CD4-positive, alpha-beta T cell treated with Interleukin-6 at 100 ng/mL for 8 hours (primary cell): ENCODE measurements around the gene KCNAB1.

Experiments used
- DNase-seq: peaks from one replicate; pipeline ENCODE4 v3.0.0-alpha.2; 2020; ENCODE audit warnings: mixed read lengths, low spot score

The KCNAB1 gene

GRCh38 chr3:156317462-156318074 is 197.2 kb downstream of the KCNAB1 start:
- DNase-seq, result no peak

DNA sequence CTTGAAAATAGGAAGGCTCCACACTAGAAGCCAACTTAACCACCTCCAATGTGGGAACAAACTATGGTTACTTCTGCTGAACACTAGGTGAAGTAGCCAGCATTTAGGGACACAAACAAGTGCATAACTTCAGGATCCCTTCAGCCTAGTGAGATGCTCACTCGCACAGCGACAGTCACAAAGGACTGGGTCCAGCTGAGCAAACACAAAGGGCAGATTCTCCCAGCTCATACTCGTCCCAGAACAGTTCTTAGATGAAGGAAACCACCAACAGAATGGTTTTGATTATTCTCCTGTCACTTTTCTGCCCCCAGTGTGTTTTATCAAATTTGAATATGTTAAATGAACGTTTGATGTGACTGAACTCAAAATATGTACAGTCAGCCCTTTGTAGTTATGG is 201.6 kb downstream of the KCNAB1 start:
- no peak for DNase-seq

DNA sequence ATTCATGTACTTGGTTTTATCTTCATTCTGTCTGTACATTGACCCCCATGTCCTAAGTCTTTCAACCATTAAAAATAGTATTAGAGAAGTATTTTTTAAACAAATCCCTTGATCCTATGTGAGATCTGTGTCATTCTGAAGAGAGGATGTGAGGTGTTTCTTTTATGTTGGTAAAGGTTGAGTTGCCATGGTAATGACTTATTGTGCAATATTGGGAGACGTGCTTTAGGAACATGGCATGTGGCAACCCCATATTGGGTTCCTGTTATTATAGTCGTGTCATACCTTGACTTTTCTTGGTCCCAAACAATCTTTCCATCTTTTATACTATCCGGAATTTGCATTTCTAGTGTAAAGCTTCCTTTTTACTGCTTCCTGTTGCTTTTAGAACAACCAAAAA is 203.1 kb downstream of the KCNAB1 start:
- DNase-seq, result no peak

- DNase-seq, result no peak
These were observed 210.0 kb downstream of the KCNAB1 start for GRCh38 chr3:156330415-156330814.

DNA sequence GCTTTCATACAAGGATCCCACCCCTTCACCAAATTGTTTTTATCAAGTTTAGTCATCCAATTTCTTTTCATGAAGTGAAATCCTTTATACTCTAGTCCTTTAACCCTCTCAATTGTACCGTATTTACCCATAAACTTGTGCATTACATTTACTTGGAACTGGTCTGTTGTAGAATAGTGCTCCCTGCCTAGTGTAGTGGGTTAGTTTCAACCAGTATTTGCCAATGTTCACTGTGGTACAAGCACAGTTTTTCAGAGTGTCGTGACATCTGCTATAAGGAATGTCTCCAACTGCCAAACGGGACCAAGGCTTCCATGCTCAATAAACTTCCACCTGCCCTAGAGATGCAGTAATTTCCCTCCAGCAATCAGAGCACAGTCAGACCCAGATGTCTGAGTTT is 211.9 kb downstream of the KCNAB1 start:
- no peak for DNase-seq

GRCh38 chr3:156334841-156335545 is 214.6 kb downstream of the KCNAB1 start:
- DNase-seq, result no peak

DNA sequence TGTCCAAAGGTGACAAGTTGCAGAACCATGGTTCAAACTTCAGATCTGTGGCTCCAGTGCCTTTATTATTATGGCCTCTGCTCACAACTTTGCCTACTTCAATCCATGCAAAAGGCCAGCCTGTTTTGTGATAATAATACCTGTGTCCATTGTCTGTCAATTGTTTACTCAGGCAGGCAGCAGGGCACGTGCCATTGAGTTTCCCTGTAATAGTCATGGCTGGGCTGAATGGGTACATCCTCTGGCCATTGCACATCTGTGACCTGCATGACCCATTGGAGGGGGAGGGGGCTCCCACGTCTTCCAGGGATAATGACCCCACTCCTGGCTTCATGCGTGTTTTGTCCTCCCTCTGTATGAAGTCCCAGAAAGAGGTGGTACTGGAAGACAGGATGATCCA is 219.1 kb downstream of the KCNAB1 start:
- DNase-seq, result no peak

GRCh38 chr3:156341332-156341731 is 221.0 kb downstream of the KCNAB1 start:
- no peak for DNase-seq

DNA sequence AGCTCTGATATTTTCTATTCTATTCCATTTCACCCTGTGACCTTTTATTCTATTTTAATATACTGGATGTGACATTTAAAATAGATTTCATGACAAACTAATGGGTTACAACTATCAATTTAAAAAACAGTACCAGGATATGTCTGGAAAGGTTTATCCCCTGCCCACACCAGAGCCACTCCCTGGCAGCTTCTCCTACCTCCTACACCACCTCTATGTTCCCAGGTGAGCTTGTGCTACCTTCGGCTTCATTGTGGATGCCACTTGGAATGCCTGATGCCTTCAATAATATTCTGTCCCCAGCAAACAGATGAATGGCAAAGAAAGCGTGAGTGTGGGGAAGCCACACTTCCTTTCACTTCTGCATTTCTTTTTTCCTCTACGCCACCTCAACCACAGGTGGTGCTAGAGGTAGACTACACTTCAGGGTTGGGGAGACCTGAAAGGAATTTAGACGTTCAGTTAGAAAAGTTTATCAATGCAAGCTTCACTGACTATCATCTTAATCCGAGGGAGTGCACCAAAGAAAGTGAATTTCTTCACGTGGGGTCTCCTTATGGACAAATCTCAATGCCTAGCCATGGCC is 221.5 kb downstream of the KCNAB1 start:
- DNase-seq, result no peak

- no peak for DNase-seq
These were observed 223.8 kb downstream of the KCNAB1 start for GRCh38 chr3:156344215-156344614.

DNA sequence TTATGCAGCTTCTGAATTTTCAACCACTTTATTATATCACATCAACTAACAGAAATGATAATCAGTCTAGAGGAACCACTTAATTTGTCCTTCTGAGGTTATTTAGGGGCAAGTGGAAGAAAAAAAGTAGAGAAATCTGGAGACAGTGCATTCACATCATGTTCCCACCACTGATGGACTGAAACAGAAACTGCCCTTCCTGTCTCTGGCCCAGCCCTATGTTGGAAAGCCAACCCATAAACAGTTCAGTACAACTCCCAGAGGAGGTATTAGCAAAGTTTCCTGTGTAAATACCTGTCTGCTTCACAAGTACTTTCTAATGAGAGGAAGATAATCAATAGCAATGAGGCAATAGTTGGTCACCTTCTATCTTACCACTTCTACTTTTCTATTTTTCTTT is 228.7 kb downstream of the KCNAB1 start:
- no peak for DNase-seq

GRCh38 chr3:156349978-156350377 is 229.6 kb downstream of the KCNAB1 start:
- no peak for DNase-seq

DNA sequence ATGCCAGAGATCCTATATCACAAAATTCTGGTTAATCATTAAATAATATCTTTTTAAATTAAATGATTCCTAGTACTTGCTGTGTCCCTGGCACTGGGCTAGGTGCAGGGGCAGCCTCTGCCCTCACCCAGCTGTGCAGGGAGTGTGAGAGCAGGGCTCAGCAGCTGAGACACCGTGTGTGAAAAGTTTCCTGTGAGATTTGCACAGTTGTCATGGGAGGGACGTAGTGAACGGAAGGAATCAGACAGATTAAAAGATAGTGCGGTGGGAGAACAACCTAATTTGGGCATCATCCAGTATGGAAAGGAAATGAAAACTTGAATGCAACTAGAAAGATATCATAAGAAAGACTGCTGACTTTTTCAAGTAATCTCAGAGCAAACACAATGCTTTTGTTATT is 230.4 kb downstream of the KCNAB1 start:
- no peak for DNase-seq

- no peak for DNase-seq
These were observed 231.4 kb downstream of the KCNAB1 start for GRCh38 chr3:156351783-156352182.

DNA sequence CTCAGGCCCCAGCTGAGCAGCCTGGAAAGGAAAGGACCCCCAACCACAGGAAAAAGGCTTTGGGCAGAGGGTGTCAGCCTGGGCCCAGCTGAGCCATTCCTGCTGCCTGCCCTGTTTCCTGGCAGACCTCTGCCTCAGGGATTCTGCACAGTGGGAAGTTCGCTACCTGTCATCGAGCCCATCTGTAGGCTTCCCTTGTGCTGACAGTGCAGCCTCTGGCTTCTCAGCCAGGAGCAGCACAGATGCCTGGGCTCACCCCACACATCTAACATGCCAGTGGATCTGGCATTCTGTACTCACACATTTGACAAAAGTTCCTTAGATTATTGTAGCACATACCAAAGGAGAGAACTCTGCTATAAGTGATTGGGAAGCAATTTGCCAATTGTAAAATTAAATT is 232.3 kb downstream of the KCNAB1 start:
- no peak for DNase-seq

DNA sequence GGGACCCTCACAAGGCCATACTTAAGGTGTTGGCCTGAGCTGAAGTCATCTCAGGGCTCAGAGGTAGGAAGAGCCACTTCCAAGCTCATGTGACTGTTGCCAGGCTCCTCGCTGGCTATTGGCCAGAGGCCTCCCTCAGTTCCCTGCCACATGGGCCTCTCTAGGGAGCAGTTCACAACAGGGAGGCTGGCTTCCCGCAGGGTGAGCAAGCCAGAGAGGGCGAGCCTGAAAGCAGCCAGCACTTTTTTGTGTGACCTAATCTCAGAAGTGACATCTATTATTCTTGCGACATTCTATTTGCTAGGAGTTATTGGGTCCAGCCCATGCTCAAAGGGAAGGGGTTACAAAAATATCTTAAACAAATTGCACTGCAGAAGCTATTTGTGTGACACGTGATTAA is 233.2 kb downstream of the KCNAB1 start:
- no peak for DNase-seq

DNA sequence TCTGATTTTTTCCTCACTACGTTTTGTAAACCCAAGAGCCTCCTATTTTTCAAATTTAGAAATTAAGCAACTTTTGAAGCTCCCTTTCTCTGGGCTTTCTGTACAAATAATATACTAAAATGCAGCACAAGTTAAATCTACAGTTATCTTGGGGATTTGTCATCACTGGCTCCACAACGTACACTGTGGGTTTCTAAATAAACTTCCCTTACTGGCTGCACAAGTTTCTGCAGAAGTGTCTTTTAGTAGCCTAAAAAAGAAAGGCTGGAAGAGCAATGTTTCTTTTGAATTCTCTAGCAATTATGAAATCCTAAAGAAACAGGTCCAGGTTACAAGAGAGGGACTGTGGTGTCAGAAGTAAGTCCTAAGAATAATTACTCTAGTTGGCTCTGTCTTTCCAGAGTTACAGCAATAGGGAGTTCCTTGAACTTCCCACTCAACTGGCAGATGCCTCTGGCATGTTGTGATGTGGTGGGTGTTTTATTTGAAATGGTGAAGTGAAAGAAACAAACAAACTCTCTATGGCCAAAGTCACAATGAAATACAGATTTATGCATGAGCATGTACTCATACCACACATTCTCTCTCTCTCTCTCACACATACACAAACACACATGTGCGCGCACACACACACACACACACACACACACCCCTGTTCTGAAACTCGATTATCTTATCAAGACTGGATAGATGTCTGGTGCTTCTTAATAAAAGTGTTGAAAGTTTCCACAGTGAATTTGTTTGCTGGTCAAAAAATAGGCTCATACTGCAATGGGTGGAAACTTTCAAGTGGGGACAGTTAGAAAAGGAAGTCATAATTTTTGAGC is 236.4 kb downstream of the KCNAB1 start:
- DNase-seq, result no peak

DNA sequence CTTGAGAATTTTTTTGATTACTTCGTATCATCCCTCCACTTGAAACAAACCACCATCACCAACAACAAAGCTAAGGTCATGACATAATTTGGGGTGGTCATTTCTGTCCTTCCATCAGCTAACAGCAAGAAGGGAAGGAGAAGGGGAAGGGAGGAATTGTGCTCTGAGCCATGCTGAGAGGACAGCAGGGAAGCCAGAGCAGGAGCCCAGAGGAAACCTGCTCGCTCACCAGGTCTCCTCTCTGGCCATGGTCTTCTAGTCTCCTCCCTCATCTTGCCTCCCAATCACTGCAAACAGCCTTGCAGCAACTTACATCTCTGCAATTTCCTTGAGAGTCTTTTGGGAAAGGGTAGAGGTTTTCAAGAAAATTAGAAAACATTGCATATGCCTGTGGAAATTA is 237.9 kb downstream of the KCNAB1 start:
- no peak for DNase-seq

GRCh38 chr3:156359368-156359767 is 239.0 kb downstream of the KCNAB1 start:
- DNase-seq, result no peak

DNA sequence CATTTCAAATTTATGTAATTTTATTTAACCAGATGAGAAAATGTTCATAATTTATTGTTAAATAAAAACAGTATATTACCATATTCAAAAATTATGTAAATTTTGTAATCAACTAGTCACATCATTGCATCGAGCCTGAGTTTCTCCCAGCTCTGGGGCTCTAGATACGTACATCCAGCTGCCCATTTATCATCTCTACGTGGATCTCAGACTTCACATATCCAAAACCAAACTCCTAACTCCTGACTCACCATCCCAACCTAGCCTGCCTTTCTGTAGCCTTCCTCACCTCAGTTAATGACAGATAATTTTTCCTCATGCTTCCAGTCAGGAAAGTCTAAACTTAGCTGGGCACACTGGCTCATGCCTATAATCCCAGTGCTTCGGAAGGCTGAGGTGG is 239.7 kb downstream of the KCNAB1 start:
- no peak for DNase-seq

GRCh38 chr3:156360963-156361362 is 240.6 kb downstream of the KCNAB1 start:
- DNase-seq, result no peak

DNA sequence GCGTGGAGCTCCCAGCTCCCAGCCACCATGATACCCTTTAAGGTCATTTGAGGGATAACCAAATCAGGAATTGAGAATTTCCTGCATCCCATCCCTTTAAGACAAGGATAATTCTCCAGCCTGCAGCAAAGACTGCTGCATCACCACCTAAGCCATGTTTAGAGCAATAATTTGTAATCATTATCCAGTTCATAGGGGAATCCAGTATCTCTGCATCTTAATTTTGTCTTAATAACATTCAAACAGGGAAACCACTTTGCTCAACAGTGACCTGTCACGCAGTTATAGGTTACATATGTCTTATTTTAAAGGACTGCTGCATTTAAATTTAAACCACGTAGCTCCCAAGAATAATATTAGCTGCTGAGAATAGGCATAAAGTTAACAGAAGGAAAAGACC is 246.2 kb downstream of the KCNAB1 start:
- DNase-seq, result no peak

- no peak for DNase-seq
These were observed 247.8 kb downstream of the KCNAB1 start for GRCh38 chr3:156368189-156368588.
